Cardiac fibroblast (primary cell): ENCODE measurements around the gene HMCN2.

Experiments
- DNase-seq, 2 donors: peaks; one replicate each; pipeline versions ENCODE4 v3.0.0 to v3.0.0-alpha.2; 2010; ENCODE audit warnings: low read depth in 2 of 2
- H3K4me3 ChIP-seq, 2 donors: replicated peaks in 1 of 2; 1 replicate in 1 of 2; 2 replicates in 1 of 2; pipeline ENCODE4 v1.5.1; 2011; ENCODE audit warnings: low read depth in 2 of 2, low read length in 2 of 2, mild to moderate bottlenecking in 2 of 2, moderate library complexity in 1 of 2
- CTCF ChIP-seq: IDR thresholded peaks from one replicate; pipeline ENCODE4 v1.5.1; 2011; ENCODE audit warnings: low read depth, mild to moderate bottlenecking, low read length, inconsistent platforms

Gene HMCN2

GRCh38 chr9:130461731-130462130 lies 196.2 kb downstream of the HMCN2 start:
- no peak for DNase-seq
- H3K4me3 ChIP-seq, result no peak overlapping the region
- TF ChIP-seq CTCF, result no peak

- TF ChIP-seq CTCF, result no peak
- H3K4me3 ChIP-seq, result no peak overlapping the region
- DNase-seq, result no peak
Measured at GRCh38 chr9:130462685-130463540, 197.4 kb downstream of the HMCN2 start.

GRCh38 chr9:130463763-130464745 lies 198.5 kb downstream of the HMCN2 start:
- no peak for DNase-seq
- H3K4me3 ChIP-seq, result no peak overlapping the region
- TF ChIP-seq CTCF, result no peak

GRCh38 chr9:130465383-130466096 lies 200.0 kb downstream of the HMCN2 start:
- no peak for DNase-seq
- no peak overlapping the region for H3K4me3 ChIP-seq
- TF ChIP-seq CTCF, result no peak

- H3K4me3 ChIP-seq, result no peak overlapping the region
- no peak for DNase-seq
- no peak for TF ChIP-seq CTCF
Measured at GRCh38 chr9:130466537-130467217, 201.1 kb downstream of the HMCN2 start.

- DNase-seq, result no peak
- no peak overlapping the region for H3K4me3 ChIP-seq
- no peak for TF ChIP-seq CTCF
Measured at GRCh38 chr9:130467316-130467715, 201.8 kb downstream of the HMCN2 start.
